HepG2 (cell line): ENCODE data around the gene SLC20A1. TPM values are rescaled to one million over a fixed set of nuclear protein-coding genes. Genes with fewer than 3 reads are reported as not detected.

Source experiments
- IKZF4 ChIP-seq: sonication (generic); formaldehyde crosslinking; IDR thresholded peaks from 2 replicates; pipeline ENCODE4 v1.5.1; 2020; ENCODE audit warnings: borderline replicate concordance, mild to moderate bottlenecking, low read depth, missing genetic modification reagents; ENCODE audit errors: not compliant biosample characterization
- JUNB ChIP-seq: sonication (generic); formaldehyde crosslinking; IDR thresholded peaks from 2 replicates; pipeline ENCODE4 v1.8.0; 2022; ENCODE audit warnings: missing genetic modification reagents, mild to moderate bottlenecking, borderline replicate concordance
- KAT8 ChIP-seq: IDR thresholded peaks from 2 replicates; pipeline ENCODE4 v1.6.1; 2016; ENCODE audit warnings: missing genetic modification reagents, missing compliant biosample characterization
- KDM6A ChIP-seq: IDR thresholded peaks from 2 replicates; pipeline ENCODE4 v1.6.1; 2016; ENCODE audit warnings: low read depth
- MATR3 ChIP-seq: sonication (generic); formaldehyde crosslinking; IDR thresholded peaks from 2 replicates; pipeline ENCODE4 v1.4.0; 2020; ENCODE audit warnings: missing genetic modification reagents
- MTA3 ChIP-seq: sonication (generic); formaldehyde crosslinking; IDR thresholded peaks from 2 replicates; pipeline ENCODE4 v1.4.0; 2020; ENCODE audit warnings: missing genetic modification reagents
- SIX1 ChIP-seq: sonication (generic); formaldehyde crosslinking; IDR thresholded peaks from 2 replicates; pipeline ENCODE4 v1.4.0; 2020; ENCODE audit warnings: missing genetic modification reagents, borderline replicate concordance
- SMAD1 ChIP-seq: sonication (generic); formaldehyde crosslinking; IDR thresholded peaks from 2 replicates; pipeline ENCODE4 v1.4.0; 2020; ENCODE audit warnings: missing genetic modification reagents, low read depth, mild to moderate bottlenecking, borderline replicate concordance
- SMC3 ChIP-seq: IDR thresholded peaks from 2 replicates; pipeline ENCODE4 v1.6.1; 2011; ENCODE audit warnings: low read length, improper control_type of control experiment
- SPEN ChIP-seq: sonication (generic); formaldehyde crosslinking; IDR thresholded peaks from 2 replicates; pipeline ENCODE4 v1.5.1; 2020; ENCODE audit warnings: low read depth, mild to moderate bottlenecking, missing genetic modification reagents
- TCF12 ChIP-seq, 2 experiments: fragments of 450-650 bp in 1 of 2; sonication (generic) in 1 of 2; formaldehyde crosslinking in 1 of 2; IDR thresholded peaks; 2 replicates each; pipeline versions ENCODE4 v1.6.1 to v1.8.0; 2017 to 2022; ENCODE audit warnings: antibody characterized with exemption in 1 of 2, mild to moderate bottlenecking in 1 of 2, missing genetic modification reagents in 1 of 2, moderate library complexity in 1 of 2
- TFAP4 ChIP-seq: sonication (generic); IDR thresholded peaks from 2 replicates; pipeline ENCODE4 v1.6.1; 2016; ENCODE audit warnings: low read depth, borderline replicate concordance
- TIGD3 ChIP-seq: sonication (generic); formaldehyde crosslinking; IDR thresholded peaks from 2 replicates; pipeline ENCODE4 v1.5.1; 2020; ENCODE audit warnings: mild to moderate bottlenecking, missing genetic modification reagents, borderline replicate concordance
- ZFX ChIP-seq: sonication (generic); formaldehyde crosslinking; IDR thresholded peaks from 2 replicates; pipeline ENCODE4 v1.4.0; 2020; ENCODE audit warnings: mild to moderate bottlenecking, low read depth, missing genetic modification reagents, moderate library complexity
- ZFY ChIP-seq: sonication (generic); formaldehyde crosslinking; IDR thresholded peaks from 2 replicates; pipeline ENCODE4 v1.4.0; 2020; ENCODE audit warnings: missing genetic modification reagents
- ZKSCAN8 ChIP-seq: IDR thresholded peaks from 2 replicates; pipeline ENCODE4 v1.6.1; 2016; ENCODE audit warnings: borderline replicate concordance, missing genetic modification reagents, missing compliant biosample characterization
- ZMAT5 ChIP-seq: sonication (generic); formaldehyde crosslinking; IDR thresholded peaks from 2 replicates; pipeline ENCODE4 v1.5.0; 2020; ENCODE audit warnings: mild to moderate bottlenecking, low read depth, missing genetic modification reagents, borderline replicate concordance
- ZNF225 ChIP-seq: sonication (generic); formaldehyde crosslinking; IDR thresholded peaks from 2 replicates; pipeline ENCODE4 v1.4.0; 2020; ENCODE audit warnings: mild to moderate bottlenecking, missing genetic modification reagents
- ZNF564 ChIP-seq: sonication (generic); formaldehyde crosslinking; IDR thresholded peaks from 2 replicates; pipeline ENCODE4 v1.8.1; 2023; ENCODE audit warnings: mild to moderate bottlenecking, missing genetic modification reagents
- ZNF709 ChIP-seq: sonication (generic); formaldehyde crosslinking; IDR thresholded peaks from 2 replicates; pipeline ENCODE4 v1.5.0; 2020; ENCODE audit warnings: mild to moderate bottlenecking, missing genetic modification reagents
- polyA plus RNA-seq, 8 experiments: library from polyadenylated mRNA; depleted of rRNA in 3 of 8; stranded (reverse) in 7 of 8; unstranded in 1 of 8; fragments of >200 nt; fragmentation: Illumina TruSeq in 4 of 8; extraction: Trizol in 4 of 8; gene quantifications; 2 replicates each; pipeline versions ENCODE4 v1.2.1 to v1.2.3, GENCODE V29; 2011 to 2016; ENCODE audit warnings: low read depth in 4 of 8, missing spikeins in 1 of 8, mixed read lengths in 1 of 8; ENCODE audit not compliant: insufficient read depth in 1 of 8
- total RNA-seq, 5 experiments: library from RNA; depleted of rRNA; stranded (reverse); fragments of >200 nt; fragmentation: Illumina TruSeq; extraction: Trizol; gene quantifications; 2 replicates each; pipeline ENCODE4 v1.2.3, GENCODE V29; 2016; ENCODE audit warnings: low read depth in 1 of 5
- TF ChIP-seq, protein P1 (sequence below): sonication (generic); formaldehyde crosslinking; IDR thresholded peaks from 2 replicates; pipeline ENCODE4 v1.5.0; 2020; ENCODE audit warnings: missing genetic modification reagents
- TF ChIP-seq, protein P2 (sequence below): sonication (generic); formaldehyde crosslinking; IDR thresholded peaks from 2 replicates; pipeline ENCODE4 v1.8.1; 2023; ENCODE audit warnings: missing genetic modification reagents, inconsistent platforms, borderline replicate concordance

SLC20A1 gene
- total and polyA plus RNA-seq, 2 of the 13 experiments (the other 11 are each of a cell fraction or from before 2014, with no cell fraction given), result 54.0 to 85.9 TPM

DNA sequence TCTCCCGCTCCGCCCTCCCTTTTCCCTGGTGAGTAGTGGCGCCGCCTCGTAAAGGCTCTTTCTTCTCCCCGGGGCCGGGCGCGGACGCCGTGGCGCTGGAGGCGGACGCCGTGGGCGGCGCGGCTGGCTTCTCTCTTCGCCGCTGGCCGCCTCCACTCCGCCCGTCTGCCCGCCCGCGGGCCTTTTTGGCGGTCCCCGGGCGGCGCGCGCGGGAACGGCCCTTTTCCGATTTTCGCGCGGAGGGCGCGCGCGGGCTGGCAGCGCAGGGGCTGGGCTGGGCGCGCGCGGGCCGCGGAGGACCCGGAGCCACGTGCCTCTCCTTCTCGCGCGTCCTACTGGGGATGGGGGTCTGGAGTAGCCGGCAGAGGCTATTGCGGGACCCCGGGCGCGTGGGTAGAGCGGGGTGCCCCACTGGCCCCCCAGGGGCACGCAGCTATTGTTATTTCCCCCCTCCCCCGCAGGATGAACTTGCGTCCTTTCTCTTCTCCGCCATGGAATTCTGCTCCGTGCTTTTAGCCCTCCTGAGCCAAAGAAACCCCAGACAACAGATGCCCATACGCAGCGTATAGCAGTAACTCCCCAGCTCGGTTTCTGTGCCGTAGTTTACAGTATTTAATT, 472 bp downstream of the SLC20A1 start (continued):
- TF ChIP-seq, protein P1, sequence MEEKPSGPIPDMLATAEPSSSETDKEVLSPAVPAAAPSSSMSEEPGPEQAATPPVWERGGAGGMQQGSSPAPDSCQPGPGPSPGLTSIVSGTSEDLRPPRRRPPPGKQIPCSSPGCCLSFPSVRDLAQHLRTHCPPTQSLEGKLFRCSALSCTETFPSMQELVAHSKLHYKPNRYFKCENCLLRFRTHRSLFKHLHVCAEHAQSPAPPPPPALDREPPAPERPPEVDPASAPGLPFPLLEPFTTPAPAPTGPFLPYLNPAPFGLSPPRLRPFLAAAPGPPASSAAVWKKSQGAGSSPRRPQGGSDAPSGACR (CRISPR knock-in tag), result no peak
- 0 out of 2 replicates have a peak, but pooled peaks have one; percentile 24 for TF ChIP-seq ZNF564 (CRISPR knock-in tag)
- TF ChIP-seq ZNF225 (CRISPR knock-in tag), result no peak
- no peak for TF ChIP-seq MATR3 (CRISPR knock-in tag)
- TF ChIP-seq KDM6A (CRISPR knock-in tag), result no peak
- TF ChIP-seq SMAD1 (CRISPR knock-in tag), result no peak
- TF ChIP-seq, protein P2, sequence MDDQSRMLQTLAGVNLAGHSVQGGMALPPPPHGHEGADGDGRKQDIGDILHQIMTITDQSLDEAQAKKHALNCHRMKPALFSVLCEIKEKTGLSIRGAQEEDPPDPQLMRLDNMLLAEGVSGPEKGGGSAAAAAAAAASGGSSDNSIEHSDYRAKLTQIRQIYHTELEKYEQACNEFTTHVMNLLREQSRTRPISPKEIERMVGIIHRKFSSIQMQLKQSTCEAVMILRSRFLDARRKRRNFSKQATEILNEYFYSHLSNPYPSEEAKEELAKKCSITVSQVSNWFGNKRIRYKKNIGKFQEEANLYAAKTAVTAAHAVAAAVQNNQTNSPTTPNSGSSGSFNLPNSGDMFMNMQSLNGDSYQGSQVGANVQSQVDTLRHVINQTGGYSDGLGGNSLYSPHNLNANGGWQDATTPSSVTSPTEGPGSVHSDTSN (CRISPR knock-in tag), result no peak
- no peak for TF ChIP-seq TCF12 (IDR thresholded peaks at IDR 0.05)
- no peak for TF ChIP-seq TCF12 (CRISPR knock-in tag; IDR thresholded peaks at IDR 0.05)
- TF ChIP-seq ZNF709, result no peak
- no peak for TF ChIP-seq IKZF4 (CRISPR knock-in tag)
- TF ChIP-seq MTA3 (CRISPR knock-in tag), result no peak
- TF ChIP-seq ZKSCAN8 (CRISPR knock-in tag), result no peak
- TF ChIP-seq SMC3, result no peak
- TF ChIP-seq SIX1 (CRISPR knock-in tag), result no peak
- TF ChIP-seq KAT8 (CRISPR knock-in tag), result no peak; the same call in 1 of the 2 replicates
- TF ChIP-seq SPEN, result no peak
- TF ChIP-seq TIGD3 (CRISPR knock-in tag), result no peak
- peak; percentile 42; the same call in 1 of the 2 replicates for TF ChIP-seq ZMAT5
- no peak for TF ChIP-seq ZFY (CRISPR knock-in tag)
- TF ChIP-seq JUNB (CRISPR knock-in tag), result no peak
- TF ChIP-seq ZFX (CRISPR knock-in tag), result no peak; the same call in 1 of the 2 replicates
- no peak for TF ChIP-seq TFAP4
